GM23338 (cell line): ENCODE results near the gene PRELID3B. TPM values are rescaled to one million over a fixed set of nuclear protein-coding genes. Genes with fewer than 3 reads are reported as not detected.

ENCODE experiments used
- ATAC-seq: fragments of 200-7000 bp; cut with Tn5 transposase; 3 replicates; pipeline ENCODE4 v1.9.1; 2020
- DNase-seq: peaks from one replicate; pipeline ENCODE4 v3.0.0-alpha.2; 2015; ENCODE audit warnings: low spot score
- H2AFZ ChIP-seq: fragments of 200-600 bp; sonication (generic); 2 replicates; pipeline ENCODE4 v1.8.0; 2016; ENCODE audit warnings: antibody characterized with exemption, mild to moderate bottlenecking, moderate library complexity
- H3F3A ChIP-seq: fragments of 200-600 bp; sonication (generic); replicated peaks from 2 replicates; pipeline ENCODE4 v1.8.0; 2017; ENCODE audit warnings: antibody characterized with exemption, mixed run types, low read depth
- H3K27ac ChIP-seq: fragments of 200-600 bp; sonication (generic); 2 replicates; pipeline ENCODE4 v1.6.1; 2016; ENCODE audit warnings: low read depth
- H3K27me3 ChIP-seq: fragments of 200-600 bp; sonication (generic); 2 replicates; pipeline ENCODE4 v1.8.0; 2016; ENCODE audit warnings: mild to moderate bottlenecking, mixed run types, moderate library complexity; ENCODE audit not compliant: insufficient read depth
- H3K36me3 ChIP-seq: fragments of 200-600 bp; sonication (generic); 2 replicates; pipeline ENCODE4 v1.8.0; 2016; ENCODE audit warnings: mild to moderate bottlenecking; ENCODE audit not compliant: insufficient read depth
- H3K4me1 ChIP-seq: fragments of 200-600 bp; sonication (generic); 2 replicates; pipeline ENCODE4 v1.8.0; 2016; ENCODE audit warnings: mild to moderate bottlenecking, moderate library complexity; ENCODE audit not compliant: insufficient read depth
- H3K4me2 ChIP-seq: fragments of 200-600 bp; sonication (generic); 2 replicates; pipeline ENCODE4 v1.7.1; 2017; ENCODE audit warnings: mixed run types
- H3K4me3 ChIP-seq: fragments of 200-600 bp; sonication (generic); 2 replicates; pipeline ENCODE4 v1.6.1; 2016; ENCODE audit warnings: mixed run types
- H3K79me2 ChIP-seq: fragments of 200-600 bp; sonication (generic); replicated peaks from 2 replicates; pipeline ENCODE4 v1.8.0; 2017; ENCODE audit warnings: mild to moderate bottlenecking; ENCODE audit not compliant: insufficient read depth
- H3K9me2 ChIP-seq: fragments of 200-600 bp; sonication (generic); 2 replicates; pipeline ENCODE4 v1.8.0; 2017; ENCODE audit not compliant: insufficient read depth
- H4K20me1 ChIP-seq: fragments of 200-600 bp; sonication (generic); replicated peaks from 2 replicates; pipeline ENCODE4 v1.8.0; 2017; ENCODE audit warnings: mild to moderate bottlenecking; ENCODE audit not compliant: insufficient read depth
- H3K27ac Mint-ChIP-seq: 2 replicates; pipeline ENCODE4 v1.8.0; 2020; ENCODE audit warnings: inconsistent platforms, mild to moderate bottlenecking, moderate library complexity, mixed read lengths
- H3K27me3 Mint-ChIP-seq: 3 replicates; pipeline ENCODE4 v1.8.0; 2022; ENCODE audit warnings: low read depth, mild to moderate bottlenecking, moderate library complexity, mixed read lengths, inconsistent platforms; ENCODE audit not compliant: insufficient read depth, poor library complexity
- H3K36me3 Mint-ChIP-seq: 3 replicates; pipeline ENCODE4 v1.8.0; 2021; ENCODE audit warnings: low read depth, mild to moderate bottlenecking, inconsistent platforms, moderate library complexity, mixed read lengths
- H3K4me1 Mint-ChIP-seq: 3 replicates; pipeline ENCODE4 v1.8.0; 2020; ENCODE audit warnings: mild to moderate bottlenecking, inconsistent platforms, mixed read lengths
- H3K4me3 Mint-ChIP-seq: 3 replicates; pipeline ENCODE4 v1.8.0; 2021; ENCODE audit warnings: moderate library complexity, mild to moderate bottlenecking, inconsistent platforms, mixed read lengths
- H3K9me3 Mint-ChIP-seq: 3 replicates; pipeline ENCODE4 v1.8.0; 2020; ENCODE audit warnings: moderate library complexity, mild to moderate bottlenecking, inconsistent platforms, mixed read lengths
- CREB1 ChIP-seq: fragments of 250-450 bp; sonication (Bioruptor Pico); IDR thresholded peaks from 2 replicates; pipeline ENCODE4 v1.5.0; 2020; ENCODE audit warnings: low read depth, mild to moderate bottlenecking, moderate library complexity
- EZH2 ChIP-seq: fragments of 200-600 bp; sonication (generic); IDR thresholded peaks from one replicate; pipeline ENCODE4 v1.8.0; 2017; ENCODE audit warnings: antibody characterized with exemption, mild to moderate bottlenecking, low read depth; ENCODE audit not compliant: unreplicated experiment
- EZH2phosphoT487 ChIP-seq: fragments of 200-600 bp; sonication (generic); IDR thresholded peaks from one replicate; pipeline ENCODE4 v1.8.1; 2018; ENCODE audit warnings: antibody characterized with exemption; ENCODE audit not compliant: unreplicated experiment
- JUNB ChIP-seq: IDR thresholded peaks from one replicate; pipeline ENCODE4 v1.6.1; 2016; ENCODE audit warnings: antibody characterized with exemption; ENCODE audit not compliant: unreplicated experiment
- NANOG ChIP-seq: IDR thresholded peaks from 2 replicates; pipeline ENCODE4 v1.6.1; 2016; ENCODE audit warnings: antibody characterized with exemption, borderline replicate concordance
- POLR2AphosphoS5 ChIP-seq: IDR thresholded peaks from 2 replicates; pipeline ENCODE4 v1.6.1; 2016; ENCODE audit warnings: antibody characterized with exemption, low read depth
- STAT1 ChIP-seq: IDR thresholded peaks from one replicate; pipeline ENCODE4 v1.6.1; 2016; ENCODE audit warnings: antibody characterized with exemption; ENCODE audit not compliant: unreplicated experiment
- ZNF114 ChIP-seq: fragments of 250-450 bp; sonication (Bioruptor Pico); IDR thresholded peaks from 2 replicates; pipeline ENCODE4 v1.5.0; 2020; ENCODE audit warnings: mild to moderate bottlenecking, moderate library complexity
- ZNF331 ChIP-seq: fragments of 250-450 bp; sonication (Bioruptor Pico); IDR thresholded peaks from 2 replicates; pipeline ENCODE4 v1.5.0; 2020; ENCODE audit warnings: low read depth, mild to moderate bottlenecking, moderate library complexity
- polyA plus RNA-seq: library from polyadenylated mRNA; unstranded; fragments of >200 nt; fragmentation: Nextera tagmentation; extraction: Ambion mirVana; gene quantifications from 2 replicates; pipeline ENCODE4 v1.2.1, GENCODE V29; 2016
- total RNA-seq: library from RNA; depleted of rRNA; stranded (reverse); fragments of >200 nt; shearing (Covaris generic); gene quantifications from 2 replicates; pipeline ENCODE4 v1.2.3, GENCODE V29; 2014
- TF ChIP-seq, protein P1 (sequence below): IDR thresholded peaks from 2 replicates; pipeline ENCODE4 v1.6.1; 2016; ENCODE audit warnings: antibody characterized with exemption
- TF ChIP-seq, protein P2 (sequence below): IDR thresholded peaks from one replicate; pipeline ENCODE4 v1.6.1; 2018; ENCODE audit warnings: antibody characterized with exemption; ENCODE audit not compliant: unreplicated experiment
- TF ChIP-seq, protein P3 (sequence below), 2 experiments: fragments of 200-600 bp in 1 of 2; sonication (generic) in 1 of 2; conservative IDR thresholded peaks; 2 replicates each; pipeline versions ENCODE4 v1.5.1 to v1.6.1; 2016 to 2017; ENCODE audit warnings: antibody characterized with exemption in 2 of 2, low read depth in 2 of 2, mild to moderate bottlenecking in 2 of 2, moderate library complexity in 1 of 2

PRELID3B gene
- total and polyA plus RNA-seq, 2 experiments from 2014 or later: 42.7 to 43.6 TPM

DNA sequence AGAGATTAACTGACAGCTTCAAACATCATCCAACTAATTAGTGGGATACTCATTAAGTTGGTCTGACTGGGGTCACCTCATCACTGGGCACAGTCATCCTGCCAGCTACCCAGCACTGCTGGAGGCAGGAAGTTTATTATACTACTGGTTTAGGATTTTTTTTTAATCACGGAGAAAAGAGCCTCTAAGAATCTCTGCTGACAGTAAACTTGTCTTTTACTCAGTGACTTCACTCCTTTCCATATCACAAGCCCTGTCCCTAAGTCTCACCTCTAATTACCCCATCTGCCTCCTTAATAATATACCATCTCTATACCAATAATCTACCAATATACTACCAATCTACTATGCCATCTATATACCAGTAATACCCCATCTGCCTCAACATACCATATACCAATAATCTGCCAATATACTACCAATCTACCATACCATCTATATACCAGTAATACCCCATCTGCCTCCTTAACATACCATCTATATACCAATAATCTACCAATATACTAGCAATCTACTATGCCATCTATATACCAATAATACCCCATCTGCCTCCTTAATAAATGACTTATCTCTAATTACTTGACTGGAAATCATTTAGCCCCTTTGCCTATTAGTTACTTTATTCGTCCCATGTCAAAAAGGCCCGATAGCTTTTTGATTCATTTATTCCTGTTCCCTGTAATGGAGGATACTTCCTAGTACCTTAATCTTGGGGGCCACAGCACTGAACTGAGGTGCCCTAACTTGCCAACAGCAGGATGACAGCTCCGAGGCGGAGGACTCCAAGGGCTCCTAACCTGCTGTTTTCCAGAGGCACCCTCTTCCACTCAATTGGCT lies 15.5 kb downstream of the PRELID3B start:
- H3K36me3 ChIP-seq: peaks cover 34% of the 10 kb centered on the region
- Mint-ChIP-seq H3K4me3 (no peak overlapping the region), H3K36me3 (peaks cover 80% of the 10 kb centered on the region), H3K27ac (no peak overlapping the region), H3K4me1 (peaks cover 36% of the 10 kb centered on the region), H3K9me3 (no peaks in the 10 kb centered on the region), H3K27me3 (peaks cover 33% of the 10 kb centered on the region)
- no peaks in the 10 kb centered on the region for H3K9me2 ChIP-seq
- DNase-seq: no peak
- H3K79me2 ChIP-seq: peaks cover 50% of the 10 kb centered on the region
- H3K4me3 ChIP-seq: no peak overlapping the region
- H3F3A ChIP-seq: 0 out of 2 replicates have a peak, but pooled peaks cover 2% of the 10 kb centered on the region
- ATAC-seq: no peak
- TF ChIP-seq STAT1 (no peak), EZH2 (no peak), ZNF114 (CRISPR knock-in tag) (no peak), JUNB (no peak), ZNF331 (CRISPR knock-in tag) (no peak), CREB1 (CRISPR knock-in tag) (no peak), NANOG (no peak), POLR2AphosphoS5 (no peak), EZH2phosphoT487 (no peak)
- TF ChIP-seq, protein P1, sequence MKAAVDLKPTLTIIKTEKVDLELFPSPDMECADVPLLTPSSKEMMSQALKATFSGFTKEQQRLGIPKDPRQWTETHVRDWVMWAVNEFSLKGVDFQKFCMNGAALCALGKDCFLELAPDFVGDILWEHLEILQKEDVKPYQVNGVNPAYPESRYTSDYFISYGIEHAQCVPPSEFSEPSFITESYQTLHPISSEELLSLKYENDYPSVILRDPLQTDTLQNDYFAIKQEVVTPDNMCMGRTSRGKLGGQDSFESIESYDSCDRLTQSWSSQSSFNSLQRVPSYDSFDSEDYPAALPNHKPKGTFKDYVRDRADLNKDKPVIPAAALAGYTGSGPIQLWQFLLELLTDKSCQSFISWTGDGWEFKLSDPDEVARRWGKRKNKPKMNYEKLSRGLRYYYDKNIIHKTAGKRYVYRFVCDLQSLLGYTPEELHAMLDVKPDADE: no peak
- TF ChIP-seq, protein P2, sequence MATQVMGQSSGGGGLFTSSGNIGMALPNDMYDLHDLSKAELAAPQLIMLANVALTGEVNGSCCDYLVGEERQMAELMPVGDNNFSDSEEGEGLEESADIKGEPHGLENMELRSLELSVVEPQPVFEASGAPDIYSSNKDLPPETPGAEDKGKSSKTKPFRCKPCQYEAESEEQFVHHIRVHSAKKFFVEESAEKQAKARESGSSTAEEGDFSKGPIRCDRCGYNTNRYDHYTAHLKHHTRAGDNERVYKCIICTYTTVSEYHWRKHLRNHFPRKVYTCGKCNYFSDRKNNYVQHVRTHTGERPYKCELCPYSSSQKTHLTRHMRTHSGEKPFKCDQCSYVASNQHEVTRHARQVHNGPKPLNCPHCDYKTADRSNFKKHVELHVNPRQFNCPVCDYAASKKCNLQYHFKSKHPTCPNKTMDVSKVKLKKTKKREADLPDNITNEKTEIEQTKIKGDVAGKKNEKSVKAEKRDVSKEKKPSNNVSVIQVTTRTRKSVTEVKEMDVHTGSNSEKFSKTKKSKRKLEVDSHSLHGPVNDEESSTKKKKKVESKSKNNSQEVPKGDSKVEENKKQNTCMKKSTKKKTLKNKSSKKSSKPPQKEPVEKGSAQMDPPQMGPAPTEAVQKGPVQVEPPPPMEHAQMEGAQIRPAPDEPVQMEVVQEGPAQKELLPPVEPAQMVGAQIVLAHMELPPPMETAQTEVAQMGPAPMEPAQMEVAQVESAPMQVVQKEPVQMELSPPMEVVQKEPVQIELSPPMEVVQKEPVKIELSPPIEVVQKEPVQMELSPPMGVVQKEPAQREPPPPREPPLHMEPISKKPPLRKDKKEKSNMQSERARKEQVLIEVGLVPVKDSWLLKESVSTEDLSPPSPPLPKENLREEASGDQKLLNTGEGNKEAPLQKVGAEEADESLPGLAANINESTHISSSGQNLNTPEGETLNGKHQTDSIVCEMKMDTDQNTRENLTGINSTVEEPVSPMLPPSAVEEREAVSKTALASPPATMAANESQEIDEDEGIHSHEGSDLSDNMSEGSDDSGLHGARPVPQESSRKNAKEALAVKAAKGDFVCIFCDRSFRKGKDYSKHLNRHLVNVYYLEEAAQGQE: no peak
- TF ChIP-seq, protein P3, sequence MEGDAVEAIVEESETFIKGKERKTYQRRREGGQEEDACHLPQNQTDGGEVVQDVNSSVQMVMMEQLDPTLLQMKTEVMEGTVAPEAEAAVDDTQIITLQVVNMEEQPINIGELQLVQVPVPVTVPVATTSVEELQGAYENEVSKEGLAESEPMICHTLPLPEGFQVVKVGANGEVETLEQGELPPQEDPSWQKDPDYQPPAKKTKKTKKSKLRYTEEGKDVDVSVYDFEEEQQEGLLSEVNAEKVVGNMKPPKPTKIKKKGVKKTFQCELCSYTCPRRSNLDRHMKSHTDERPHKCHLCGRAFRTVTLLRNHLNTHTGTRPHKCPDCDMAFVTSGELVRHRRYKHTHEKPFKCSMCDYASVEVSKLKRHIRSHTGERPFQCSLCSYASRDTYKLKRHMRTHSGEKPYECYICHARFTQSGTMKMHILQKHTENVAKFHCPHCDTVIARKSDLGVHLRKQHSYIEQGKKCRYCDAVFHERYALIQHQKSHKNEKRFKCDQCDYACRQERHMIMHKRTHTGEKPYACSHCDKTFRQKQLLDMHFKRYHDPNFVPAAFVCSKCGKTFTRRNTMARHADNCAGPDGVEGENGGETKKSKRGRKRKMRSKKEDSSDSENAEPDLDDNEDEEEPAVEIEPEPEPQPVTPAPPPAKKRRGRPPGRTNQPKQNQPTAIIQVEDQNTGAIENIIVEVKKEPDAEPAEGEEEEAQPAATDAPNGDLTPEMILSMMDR (conservative IDR thresholded peaks at IDR 0.05; ENCODE audit: low read depth in 2 of 2): no peak
- H3K4me2 ChIP-seq: no peak overlapping the region
- H4K20me1 ChIP-seq: peaks cover 43% of the 10 kb centered on the region
- no peak overlapping the region for H3K27ac ChIP-seq
- H2AFZ ChIP-seq: no peak overlapping the region
- peaks cover 26% of the 10 kb centered on the region for H3K4me1 ChIP-seq
- 0 out of 2 replicates have a peak, but pooled peaks cover 4% of the 10 kb centered on the region for H3K27me3 ChIP-seq
